Measurements from ENCODE around the gene ZHX3. TPM values are rescaled to one million over a fixed set of nuclear protein-coding genes. Genes with fewer than 3 reads are reported as not detected.

Gene ZHX3
- total RNA-seq, 8 experiments from 2014 or later: 6.6 to 20.6 (median 13.0) TPM

GRCh38 chr20:41187668-41188067 is 129.9 kb downstream of the ZHX3 start:
- Histone ChIP-seq H3K27ac (no peak overlapping the region), H3K4me3 (no peak overlapping the region), H3K4me1 (replicated peaks in 1 of 2) (no peaks in the 10 kb centered on the region)
- in situ Hi-C loops (cut with MboI; ENCODE audit: low pct_unique_long_range_greater_than_20kb in 2 of 9, low sequenced_read_pairs in 9 of 9, unreplicated experiment in 9 of 9): no loop called here
- no peak for ATAC-seq (replicated peaks in 6 of 8)

- in situ Hi-C loops (cut with MboI; ENCODE audit: low pct_unique_long_range_greater_than_20kb in 2 of 9, low sequenced_read_pairs in 9 of 9, unreplicated experiment in 9 of 9): no loop called here
- 73 to 100% (median 92%) methylated on average over 2 to 7 of the region's 11 CpGs; no CpG with 5 or more reads in 2 of the 10 experiments for WGBS, 10 experiments
- H3K27ac ChIP-seq: no peak overlapping the region
- no peak overlapping the region for H3K4me3 ChIP-seq
- ATAC-seq (replicated peaks in 6 of 8): no peak
- no peaks in the 10 kb centered on the region for H3K4me1 ChIP-seq (replicated peaks in 1 of 2)
Observed at GRCh38 chr20:41185013-41185757, 132.3 kb downstream of the ZHX3 start.

GRCh38 chr20:41183831-41184230 is 133.7 kb downstream of the ZHX3 start:
- no peak for ATAC-seq (replicated peaks in 6 of 8)
- H3K4me3 ChIP-seq: no peak overlapping the region
- peaks cover 0 to 4% of the 10 kb centered on the region in 2 donors for H3K4me1 ChIP-seq (replicated peaks in 1 of 2)
- 83 to 100% methylated on average over 2 of the region's 2 CpGs; no CpG with 5 or more reads in 8 of the 10 experiments for WGBS, 10 experiments
- in situ Hi-C loops (cut with MboI; ENCODE audit: low pct_unique_long_range_greater_than_20kb in 2 of 9, low sequenced_read_pairs in 9 of 9, unreplicated experiment in 9 of 9): no loop called here
- no peak overlapping the region for H3K27ac ChIP-seq

GRCh38 chr20:41183391-41183790 is 134.1 kb downstream of the ZHX3 start:
- no peak overlapping the region for H3K27ac ChIP-seq
- no peak for ATAC-seq (replicated peaks in 6 of 8)
- 80 to 100% (median 95%) methylated on average over 1 to 4 of the region's 6 CpGs; no CpG with 5 or more reads in 5 of the 10 experiments for WGBS, 10 experiments
- no peak overlapping the region for H3K4me3 ChIP-seq
- H3K4me1 ChIP-seq (replicated peaks in 1 of 2): peaks cover 0 to 7% of the 10 kb centered on the region in 2 donors
- in situ Hi-C loops (cut with MboI; ENCODE audit: low pct_unique_long_range_greater_than_20kb in 2 of 9, low sequenced_read_pairs in 9 of 9, unreplicated experiment in 9 of 9): no loop called here

GRCh38 chr20:41182296-41183212 is 135.0 kb downstream of the ZHX3 start:
- H3K4me1 ChIP-seq (replicated peaks in 1 of 2): peaks cover 0 to 7% of the 10 kb centered on the region in 2 donors
- ATAC-seq (replicated peaks in 6 of 8): no peak
- in situ Hi-C loops (cut with MboI; ENCODE audit: low pct_unique_long_range_greater_than_20kb in 2 of 9, low sequenced_read_pairs in 9 of 9, unreplicated experiment in 9 of 9): no loop called here
- no peak overlapping the region for H3K4me3 ChIP-seq
- 86 to 100% (median 97%) methylated on average over 1 to 8 of the region's 10 CpGs; no CpG with 5 or more reads in 2 of the 10 experiments for WGBS, 10 experiments
- no peak overlapping the region for H3K27ac ChIP-seq

GRCh38 chr20:41181567-41181966 is 136.0 kb downstream of the ZHX3 start:
- Histone ChIP-seq H3K4me1 (replicated peaks in 1 of 2) (peaks cover 0 to 7% of the 10 kb centered on the region in 2 donors), H3K27ac (no peak overlapping the region), H3K4me3 (no peak overlapping the region)
- in situ Hi-C loops (cut with MboI; ENCODE audit: low pct_unique_long_range_greater_than_20kb in 2 of 9, low sequenced_read_pairs in 9 of 9, unreplicated experiment in 9 of 9): no loop called here
- 87 to 100% (median 90%) methylated on average over 1 to 3 of the region's 3 CpGs; no CpG with 5 or more reads in 7 of the 10 experiments for WGBS, 10 experiments
- ATAC-seq (replicated peaks in 6 of 8): no peak

GRCh38 chr20:41180599-41181333 is 136.8 kb downstream of the ZHX3 start:
- Histone ChIP-seq H3K4me3 (no peak overlapping the region), H3K4me1 (replicated peaks in 1 of 2) (peaks cover 0 to 7% of the 10 kb centered on the region in 2 donors), H3K27ac (no peak overlapping the region)
- no peak for ATAC-seq (replicated peaks in 6 of 8)
- in situ Hi-C loops (cut with MboI; ENCODE audit: low pct_unique_long_range_greater_than_20kb in 2 of 9, low sequenced_read_pairs in 9 of 9, unreplicated experiment in 9 of 9): no loop called here
- WGBS, 10 experiments: 80 to 100% (median 94%) methylated on average over 1 to 3 of the region's 6 CpGs; no CpG with 5 or more reads in 6 of the 10 experiments

GRCh38 chr20:41179961-41180360 is 137.6 kb downstream of the ZHX3 start:
- H3K4me1 ChIP-seq (replicated peaks in 1 of 2): peaks cover 0 to 7% of the 10 kb centered on the region in 2 donors
- no peak overlapping the region for H3K27ac ChIP-seq
- in situ Hi-C loops (cut with MboI; ENCODE audit: low pct_unique_long_range_greater_than_20kb in 2 of 9, low sequenced_read_pairs in 9 of 9, unreplicated experiment in 9 of 9): loop anchor here in 6 of 9 experiments (5.0 to 10.0 kb wide), 3 partner anchors 155 to 165 kb away; partner anchors contain the start of gene LPIN3 (in 2 of the 6)
- WGBS, 10 experiments: 80 to 100% (median 100%) methylated on average over 1 to 4 of the region's 8 CpGs; no CpG with 5 or more reads in 4 of the 10 experiments
- H3K4me3 ChIP-seq: no peak overlapping the region
- no peak for ATAC-seq (replicated peaks in 6 of 8)

GRCh38 chr20:41178904-41179432 is 138.6 kb downstream of the ZHX3 start:
- in situ Hi-C loops (cut with MboI; ENCODE audit: low pct_unique_long_range_greater_than_20kb in 2 of 9, low sequenced_read_pairs in 9 of 9, unreplicated experiment in 9 of 9): loop anchor here in 6 of 9 experiments (5.0 to 10.0 kb wide), 3 partner anchors 156 to 166 kb away; partner anchors contain the start of gene LPIN3 (in 2 of the 6)
- Histone ChIP-seq H3K4me3 (no peak overlapping the region), H3K27ac (no peak overlapping the region), H3K4me1 (replicated peaks in 1 of 2) (peaks cover 0 to 7% of the 10 kb centered on the region in 2 donors)
- 40 to 83% (median 65%) methylated on average over 1 to 5 of the region's 8 CpGs; no CpG with 5 or more reads in 1 of the 10 experiments for WGBS, 10 experiments
- ATAC-seq (replicated peaks in 6 of 8): peak in 5 of 8 experiments; percentile 28 to 76 (median 59)

- Histone ChIP-seq H3K4me1 (replicated peaks in 1 of 2) (peaks cover 0 to 7% of the 10 kb centered on the region in 2 donors), H3K4me3 (no peak overlapping the region), H3K27ac (no peak overlapping the region)
- in situ Hi-C loops (cut with MboI; ENCODE audit: low pct_unique_long_range_greater_than_20kb in 2 of 9, low sequenced_read_pairs in 9 of 9, unreplicated experiment in 9 of 9): loop anchor here in 6 of 9 experiments (5.0 to 10.0 kb wide), 3 partner anchors 156 to 166 kb away; partner anchors contain the start of gene LPIN3 (in 2 of the 6)
- ATAC-seq (replicated peaks in 6 of 8): no peak
- 50 to 100% (median 78%) methylated on average over 1 to 6 of the region's 6 CpGs; no CpG with 5 or more reads in 1 of the 10 experiments for WGBS, 10 experiments
Observed at GRCh38 chr20:41178495-41178894, 139.0 kb downstream of the ZHX3 start.

- Histone ChIP-seq H3K4me1 (replicated peaks in 1 of 2) (peaks cover 0 to 7% of the 10 kb centered on the region in 2 donors), H3K27ac (no peak overlapping the region)
- WGBS, 10 experiments: 100% methylated on average over 1 of the region's 2 CpGs; no CpG with 5 or more reads in 9 of the 10 experiments
Observed at GRCh38 chr20:41177636-41178035, 139.9 kb downstream of the ZHX3 start.

More at GRCh38 chr20:41177636-41178035, 139.9 kb downstream of the ZHX3 start:
- no peak overlapping the region for H3K4me3 ChIP-seq
- peak in 3 of 8 experiments; percentile 26 to 62 (median 49) for ATAC-seq (replicated peaks in 6 of 8)
- in situ Hi-C loops (cut with MboI; ENCODE audit: low pct_unique_long_range_greater_than_20kb in 2 of 9, low sequenced_read_pairs in 9 of 9, unreplicated experiment in 9 of 9): loop anchor here in 6 of 9 experiments (5.0 to 10.0 kb wide), 3 partner anchors 157 to 167 kb away; partner anchors contain the start of gene LPIN3 (in 2 of the 6)

All from motor neuron (in vitro differentiated cells).